Ishikawa (cell line): ENCODE measurements around the gene PRAMEF15.
"Not testable (repeated sequence)": the region's sequence is repeated elsewhere in the genome, so short reads cannot be mapped to it uniquely, and the experiment has no call there.

Experiments used
- CEBPB ChIP-seq: IDR thresholded peaks from 2 replicates; pipeline ENCODE4 v1.6.1; 2012
- CREB1 ChIP-seq: IDR thresholded peaks from 2 replicates; pipeline ENCODE4 v1.6.1; 2012; ENCODE audit warnings: low read depth
- EGR1 ChIP-seq: IDR thresholded peaks from 2 replicates; pipeline ENCODE4 v1.6.1; 2012
- FOXM1 ChIP-seq: IDR thresholded peaks from 2 replicates; pipeline ENCODE4 v1.6.1; 2012; ENCODE audit warnings: low read depth, borderline replicate concordance
- NFIC ChIP-seq: IDR thresholded peaks from 2 replicates; pipeline ENCODE4 v1.6.1; 2012
- RAD21 ChIP-seq: IDR thresholded peaks from 2 replicates; pipeline ENCODE4 v1.6.1; 2012; ENCODE audit warnings: low read depth
- REST ChIP-seq: IDR thresholded peaks from 2 replicates; pipeline ENCODE4 v1.6.1; 2012; ENCODE audit warnings: low read depth, mild to moderate bottlenecking
- TCF12 ChIP-seq: IDR thresholded peaks from 2 replicates; pipeline ENCODE4 v1.6.1; 2012; ENCODE audit warnings: low read depth
- YY1 ChIP-seq: IDR thresholded peaks from 2 replicates; pipeline ENCODE4 v1.6.1; 2012; ENCODE audit warnings: low read depth
- TF ChIP-seq, protein P1 (sequence below): IDR thresholded peaks from 2 replicates; pipeline ENCODE4 v1.6.1; 2012

PRAMEF15 gene

DNA sequence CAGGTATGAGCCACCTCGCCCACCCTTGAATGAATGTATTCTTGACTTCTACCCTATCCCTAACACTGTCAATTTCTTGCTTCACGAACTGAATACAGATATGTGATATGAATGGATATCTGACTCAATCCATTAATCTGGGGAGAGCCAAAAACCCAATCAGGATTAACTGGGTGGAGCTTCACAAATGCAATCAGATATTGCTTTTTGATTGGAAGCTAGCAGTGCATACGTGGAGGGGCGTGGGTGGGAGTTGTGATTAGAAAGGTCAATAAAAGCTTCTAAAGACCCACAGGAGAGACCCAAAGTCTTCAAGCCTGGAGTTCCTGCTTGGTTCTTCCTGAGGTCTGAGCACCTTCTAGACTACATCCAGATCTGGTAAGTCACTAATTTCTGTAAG is at the start of gene PRAMEF15:
TSS of gene PRAMEF15 (plus strand) at position 301 of the 400 bp plus-strand sequence. CDS start 2,827 bp downstream, outside the sequence.
- TF ChIP-seq EGR1, REST: not testable (repeated sequence)
- TF ChIP-seq, protein P1, sequence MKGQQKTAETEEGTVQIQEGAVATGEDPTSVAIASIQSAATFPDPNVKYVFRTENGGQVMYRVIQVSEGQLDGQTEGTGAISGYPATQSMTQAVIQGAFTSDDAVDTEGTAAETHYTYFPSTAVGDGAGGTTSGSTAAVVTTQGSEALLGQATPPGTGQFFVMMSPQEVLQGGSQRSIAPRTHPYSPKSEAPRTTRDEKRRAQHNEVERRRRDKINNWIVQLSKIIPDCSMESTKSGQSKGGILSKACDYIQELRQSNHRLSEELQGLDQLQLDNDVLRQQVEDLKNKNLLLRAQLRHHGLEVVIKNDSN, result not testable (repeated sequence)

GRCh38 chr1:13285037-13285436 is 30.3 kb upstream of the PRAMEF15 start, which contains the start of gene PRAMEF8:
Gene PRAMEF8 (minus strand): TSS chr1:13285137. CDS start chr1:13284091, 1,046 bp downstream.
- not testable (repeated sequence) for TF ChIP-seq CREB1, EGR1, NFIC

DNA sequence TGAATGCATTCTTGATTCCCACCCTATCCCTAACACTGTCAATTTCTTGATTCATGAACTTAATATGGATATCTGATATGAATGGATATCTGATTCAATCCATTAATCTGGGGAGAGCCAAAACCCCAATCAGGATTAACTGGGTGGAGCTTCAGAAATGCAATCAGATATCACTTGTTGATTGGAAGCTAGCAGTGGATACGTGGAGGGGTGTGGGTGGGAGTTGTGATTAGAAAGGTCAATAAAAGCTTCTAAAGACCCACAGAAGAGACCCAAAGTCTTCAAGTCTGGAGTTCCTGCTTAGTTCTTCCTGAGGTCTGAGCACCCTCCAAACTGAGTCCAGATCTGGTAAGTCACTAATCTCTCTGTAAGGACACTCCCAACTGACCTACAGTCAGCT is 12.1 kb upstream of the PRAMEF15 start, which contains the start of gene PRAMEF33:
TSS of gene PRAMEF33 (plus strand) at position 301 of the 400 bp plus-strand sequence. CDS start 2,416 bp downstream, outside the sequence.
- TF ChIP-seq YY1, CEBPB, CREB1: not testable (repeated sequence)

DNA sequence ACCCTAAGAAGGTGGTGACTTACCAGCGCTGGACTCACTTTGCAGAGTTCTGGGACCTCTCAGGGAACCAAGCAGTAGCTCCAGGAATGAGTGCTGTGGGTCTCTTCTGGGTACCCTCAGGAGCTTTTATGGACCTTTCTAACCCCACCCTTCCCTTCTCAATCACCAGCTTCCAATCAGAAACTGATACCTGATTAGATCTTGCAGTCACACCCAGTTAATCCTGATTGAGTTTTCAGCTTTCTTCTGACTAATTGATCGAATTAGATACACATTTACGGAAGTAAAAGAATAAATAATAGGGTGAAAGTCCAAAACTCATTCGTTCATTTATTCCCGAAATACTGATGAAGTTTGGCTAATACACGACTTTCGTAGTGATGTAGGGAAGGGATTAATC is 31.7 kb downstream of the PRAMEF15 start, which contains the start of gene PRAMEF14:
TSS of gene PRAMEF14 (minus strand) at position 101 of the 400 bp plus-strand sequence. CDS start 1,820 bp downstream, outside the sequence.
- not testable (repeated sequence) for TF ChIP-seq TCF12, FOXM1, EGR1

- peak; percentile 64 for TF ChIP-seq RAD21
Observed at GRCh38 chr1:13356774-13357173, 41.4 kb downstream of the PRAMEF15 start.
